Loucy (cell line): ENCODE data around the gene ACAN.

Source experiments
- CTCF ChIP-seq: fragments of 200-600 bp; sonication (generic); conservative IDR thresholded peaks from 2 replicates; pipeline ENCODE4 v1.5.1; 2014; ENCODE audit warnings: mild to moderate bottlenecking, antibody characterized with exemption, low read length
- EZH2phosphoT487 ChIP-seq: fragments of 200-600 bp; IDR thresholded peaks from 2 replicates; pipeline ENCODE4 v1.6.1; 2018; ENCODE audit warnings: antibody characterized with exemption, mild to moderate bottlenecking, moderate library complexity, borderline replicate concordance

- TF ChIP-seq CTCF, result no peak
- TF ChIP-seq EZH2phosphoT487, result no peak
These were observed 88.5 kb downstream of the ACAN start for GRCh38 chr15:88891540-88892254.
